ENCODE results near the gene RAPGEF5.
A peak's percentile ranks its signal among the peaks of the same experiment; 100 is the strongest.
"Not testable (repeated sequence)": the region's sequence is repeated elsewhere in the genome, so short reads cannot be mapped to it uniquely, and the experiment has no call there.

The RAPGEF5 gene

GRCh38 chr7:22093001-22093400 is 264.0 kb downstream of the RAPGEF5 start:
- no peak for TF ChIP-seq CTCF (IDR thresholded peaks at IDR 0.05; ENCODE audit: low read depth, low read length, missing control alignments)
- DNase-seq (ENCODE audit: low read depth), result no peak
- H3K4me3 ChIP-seq (ENCODE audit: low read depth, low read length), result no peak overlapping the region

GRCh38 chr7:22090958-22091525 is 265.9 kb downstream of the RAPGEF5 start:
- not testable (repeated sequence) for H3K4me3 ChIP-seq (ENCODE audit: low read depth, low read length); DNase-seq (ENCODE audit: low read depth)

GRCh38 chr7:22090512-22090911 is 266.4 kb downstream of the RAPGEF5 start:
- no peak for TF ChIP-seq CTCF (IDR thresholded peaks at IDR 0.05; ENCODE audit: low read depth, low read length, missing control alignments)
- no peak overlapping the region for H3K4me3 ChIP-seq (ENCODE audit: low read depth, low read length)
- no peak for DNase-seq (ENCODE audit: low read depth)

GRCh38 chr7:22090107-22090506 is 266.8 kb downstream of the RAPGEF5 start:
- no peak overlapping the region for H3K4me3 ChIP-seq (ENCODE audit: low read depth, low read length)
- no peak for DNase-seq (ENCODE audit: low read depth)
- TF ChIP-seq CTCF (IDR thresholded peaks at IDR 0.05; ENCODE audit: low read depth, low read length, missing control alignments), result no peak

- H3K4me3 ChIP-seq (ENCODE audit: low read depth, low read length), result no peak overlapping the region
- DNase-seq (ENCODE audit: low read depth), result no peak
- TF ChIP-seq CTCF (IDR thresholded peaks at IDR 0.05; ENCODE audit: low read depth, low read length, missing control alignments), result no peak
Observed at GRCh38 chr7:22088827-22089226, 268.1 kb downstream of the RAPGEF5 start.

GRCh38 chr7:22087861-22088260 is 269.1 kb downstream of the RAPGEF5 start:
- no peak for TF ChIP-seq CTCF (IDR thresholded peaks at IDR 0.05; ENCODE audit: low read depth, low read length, missing control alignments)
- no peak for DNase-seq (ENCODE audit: low read depth)
- H3K4me3 ChIP-seq (ENCODE audit: low read depth, low read length), result no peak overlapping the region

- no peak for DNase-seq (ENCODE audit: low read depth)
- H3K4me3 ChIP-seq (ENCODE audit: low read depth, low read length), result peak overlapping the region; percentile 59
- TF ChIP-seq CTCF (IDR thresholded peaks at IDR 0.05; ENCODE audit: low read depth, low read length, missing control alignments), result no peak
Observed at GRCh38 chr7:22083704-22084240, 273.2 kb downstream of the RAPGEF5 start.
